Activated T-cell treated with anti-CD3 and anti-CD28 coated beads, Interleukin-2, amount 50 U/mL, for 24 hours (primary cell): ENCODE measurements around the gene MPV17.

ENCODE experiments used
- DNase-seq: peaks from one replicate; pipeline ENCODE4 v3.0.0-alpha.2; 2020
- H3K27ac Mint-ChIP-seq: 2 replicates; pipeline ENCODE4 v1.8.0; 2020; ENCODE audit warnings: mild to moderate bottlenecking, mixed read lengths
- H3K27me3 Mint-ChIP-seq: 2 replicates; pipeline ENCODE4 v1.8.0; 2020; ENCODE audit warnings: mixed read lengths
- H3K36me3 Mint-ChIP-seq: 2 replicates; pipeline ENCODE4 v1.8.0; 2020; ENCODE audit warnings: low read depth, mixed read lengths
- H3K4me1 Mint-ChIP-seq: 2 replicates; pipeline ENCODE4 v1.8.0; 2020; ENCODE audit warnings: low read depth, mixed read lengths
- H3K4me3 Mint-ChIP-seq: 2 replicates; pipeline ENCODE4 v1.8.0; 2020; ENCODE audit warnings: mild to moderate bottlenecking, moderate library complexity, mixed read lengths
- H3K9me3 Mint-ChIP-seq: 2 replicates; pipeline ENCODE4 v1.8.0; 2020; ENCODE audit warnings: mixed read lengths

Gene MPV17

DNA sequence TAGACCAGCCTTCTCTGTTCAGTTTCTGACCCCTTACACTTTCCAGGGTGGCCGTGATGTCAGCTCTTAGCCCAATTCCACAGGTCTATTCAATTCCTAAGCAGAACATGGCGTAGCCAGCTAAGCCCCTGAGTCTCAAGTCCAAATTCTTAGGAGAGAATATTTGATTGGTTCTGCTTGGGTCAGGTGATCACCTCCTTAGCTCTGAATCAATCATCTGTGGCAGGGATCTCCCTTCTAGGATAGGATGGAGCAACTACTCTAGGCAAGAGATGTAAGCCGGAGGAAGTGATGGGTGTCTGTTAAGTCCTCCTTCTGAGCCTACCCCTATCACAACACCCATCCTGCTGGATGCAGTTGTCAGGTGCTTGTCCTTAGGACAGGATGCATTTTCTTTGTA lies 25.7 kb downstream of the MPV17 start:
- no peaks in the 10 kb centered on the region for H3K36me3 Mint-ChIP-seq

DNA sequence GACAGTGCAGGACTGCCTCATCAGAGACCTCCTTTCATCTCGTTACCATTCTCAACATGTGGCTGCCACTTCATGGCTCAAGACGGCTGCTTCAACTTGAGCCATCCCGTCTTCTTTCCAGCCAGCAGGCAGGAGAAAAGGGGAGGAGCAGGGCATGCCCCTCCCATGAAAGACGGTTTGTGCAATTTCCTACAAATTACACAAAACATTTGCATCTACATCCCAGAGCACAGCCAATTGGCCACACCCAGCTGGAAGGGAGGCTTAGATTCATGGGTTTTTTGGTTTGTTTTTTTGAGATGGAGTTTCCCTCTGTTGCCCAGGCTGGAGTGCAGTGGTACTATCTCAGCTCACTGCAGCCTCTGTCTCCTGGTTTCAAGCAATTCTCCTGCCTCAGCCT lies 26.4 kb downstream of the MPV17 start:
- Mint-ChIP-seq H3K36me3 (no peaks in the 10 kb centered on the region), H3K27ac (no peak overlapping the region), H3K9me3 (no peaks in the 10 kb centered on the region), H3K4me3 (no peak overlapping the region), H3K27me3 (peaks cover 32% of the 10 kb centered on the region), H3K4me1 (no peaks in the 10 kb centered on the region)
- no peak for DNase-seq

More for the DNA sequence above, 25.7 kb downstream of the MPV17 start:
- DNase-seq, result no peak
- Mint-ChIP-seq H3K4me1 (no peaks in the 10 kb centered on the region), H3K4me3 (no peak overlapping the region), H3K27me3 (peaks cover 24% of the 10 kb centered on the region), H3K9me3 (no peaks in the 10 kb centered on the region), H3K27ac (no peak overlapping the region)

DNA sequence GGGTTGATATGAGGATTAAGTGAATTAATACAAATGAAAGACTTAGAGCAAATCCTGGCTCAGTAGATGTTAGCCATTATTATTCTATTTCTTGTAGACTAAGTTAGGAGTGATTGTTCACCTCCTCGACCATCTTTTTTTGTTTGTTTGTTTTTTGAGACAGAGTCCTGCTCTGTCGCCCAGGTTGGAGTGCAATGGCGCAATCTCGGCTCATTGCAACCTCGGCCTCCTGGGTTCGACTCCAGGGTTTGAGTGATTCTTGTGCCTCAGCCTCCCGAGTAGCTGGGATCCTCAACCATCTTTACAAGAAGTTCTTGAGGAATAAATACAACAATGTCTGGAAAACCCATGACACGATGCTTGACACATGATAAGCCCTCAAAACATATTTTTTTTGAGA lies 28.0 kb downstream of the MPV17 start:
- Mint-ChIP-seq H3K27me3 (peaks cover 33% of the 10 kb centered on the region), H3K4me3 (no peak overlapping the region), H3K36me3 (no peaks in the 10 kb centered on the region), H3K4me1 (no peaks in the 10 kb centered on the region), H3K9me3 (no peaks in the 10 kb centered on the region), H3K27ac (no peak overlapping the region)
- no peak for DNase-seq

DNA sequence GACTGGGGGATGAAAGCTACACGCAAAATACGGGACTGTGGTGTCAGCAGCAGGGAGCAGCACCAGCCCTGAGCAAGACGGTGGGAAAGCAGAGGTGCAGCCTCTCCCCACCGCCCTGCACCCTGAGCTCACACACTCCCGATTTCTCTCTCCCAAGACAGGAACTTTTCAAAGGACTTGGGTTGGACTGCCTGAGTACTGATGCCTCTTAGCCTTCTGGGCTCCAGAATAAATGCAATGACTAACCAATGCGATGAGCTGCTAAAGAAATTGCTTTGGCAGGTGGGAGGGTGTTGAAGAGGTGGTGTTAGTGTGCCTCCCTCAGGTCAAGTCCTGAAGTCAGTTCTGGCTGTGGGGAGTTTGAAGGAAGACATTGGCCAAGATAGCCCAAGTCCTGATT lies 31.0 kb downstream of the MPV17 start:
- Mint-ChIP-seq H3K4me1 (no peaks in the 10 kb centered on the region), H3K27me3 (peaks cover 24% of the 10 kb centered on the region), H3K4me3 (no peak overlapping the region), H3K36me3 (no peaks in the 10 kb centered on the region), H3K27ac (no peak overlapping the region), H3K9me3 (no peaks in the 10 kb centered on the region)
- DNase-seq, result no peak

DNA sequence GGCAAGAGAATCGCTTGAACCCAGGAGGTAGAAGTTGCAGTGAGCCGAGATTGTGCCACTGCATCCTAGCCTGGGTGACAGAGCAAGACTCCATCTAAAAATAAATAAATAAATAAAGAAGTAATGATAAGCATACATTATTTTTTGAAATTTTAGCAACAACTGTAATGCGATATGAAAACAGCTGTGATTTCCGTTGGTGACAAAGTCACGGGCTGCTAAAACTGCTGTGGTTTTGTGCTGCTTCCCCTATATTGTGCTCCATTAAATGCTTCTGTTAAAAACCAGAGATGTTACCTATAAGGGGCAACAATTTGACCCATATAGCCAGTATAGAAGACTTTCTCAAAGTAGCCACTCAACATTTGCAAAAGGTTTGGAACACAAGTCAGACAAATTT lies 32.3 kb downstream of the MPV17 start:
- Mint-ChIP-seq H3K9me3 (no peaks in the 10 kb centered on the region), H3K4me1 (no peaks in the 10 kb centered on the region), H3K27me3 (peaks cover 19% of the 10 kb centered on the region), H3K36me3 (no peaks in the 10 kb centered on the region), H3K4me3 (no peak overlapping the region), H3K27ac (no peak overlapping the region)
- DNase-seq, result no peak

DNA sequence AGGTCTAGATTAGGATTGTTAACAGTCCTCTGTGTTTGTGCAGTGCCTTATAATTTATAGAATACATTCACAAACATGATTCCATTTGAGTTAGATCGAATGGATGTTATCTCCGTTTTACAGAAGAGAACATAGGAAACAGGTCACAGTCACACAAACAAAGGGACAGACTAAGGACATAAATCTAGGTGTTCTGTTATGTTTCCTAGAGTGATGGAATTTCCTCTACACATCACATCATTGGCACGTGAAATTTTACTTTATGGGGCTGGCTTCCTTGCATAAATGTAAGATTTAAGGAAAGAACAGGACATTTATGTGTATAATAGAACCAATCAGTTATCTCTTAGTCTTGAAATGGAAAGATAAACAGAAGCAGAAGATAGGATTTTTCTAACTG lies 34.3 kb downstream of the MPV17 start:
- Mint-ChIP-seq H3K27ac (no peak overlapping the region), H3K4me3 (no peak overlapping the region), H3K27me3 (peaks cover 19% of the 10 kb centered on the region), H3K9me3 (no peaks in the 10 kb centered on the region), H3K4me1 (no peaks in the 10 kb centered on the region), H3K36me3 (no peaks in the 10 kb centered on the region)
- no peak for DNase-seq

DNA sequence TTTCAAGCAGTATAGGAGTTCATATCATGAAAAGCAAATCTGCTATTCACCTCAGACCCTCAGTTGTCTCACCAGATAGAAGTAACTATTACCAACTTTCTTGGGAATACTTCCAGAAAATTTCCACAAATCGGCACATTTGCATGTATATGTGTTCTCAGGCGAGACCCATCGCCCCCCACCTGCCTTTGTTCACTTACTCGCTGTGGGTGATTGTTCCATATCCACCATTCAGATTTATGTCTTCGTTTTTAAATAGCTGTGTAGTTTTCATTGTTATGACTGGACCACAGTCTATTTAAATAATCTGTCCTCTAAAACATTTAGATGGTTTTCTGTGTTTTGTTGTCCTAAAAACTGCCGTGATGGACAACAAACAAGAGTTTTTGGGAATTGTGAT lies 37.4 kb downstream of the MPV17 start:
- no peaks in the 10 kb centered on the region for H3K36me3 Mint-ChIP-seq
- H3K27me3 Mint-ChIP-seq, result peaks cover 22% of the 10 kb centered on the region
- H3K27ac Mint-ChIP-seq, result no peak overlapping the region
- no peaks in the 10 kb centered on the region for H3K9me3 Mint-ChIP-seq
- no peak for DNase-seq
- no peaks in the 10 kb centered on the region for H3K4me1 Mint-ChIP-seq
- no peak overlapping the region for H3K4me3 Mint-ChIP-seq

DNA sequence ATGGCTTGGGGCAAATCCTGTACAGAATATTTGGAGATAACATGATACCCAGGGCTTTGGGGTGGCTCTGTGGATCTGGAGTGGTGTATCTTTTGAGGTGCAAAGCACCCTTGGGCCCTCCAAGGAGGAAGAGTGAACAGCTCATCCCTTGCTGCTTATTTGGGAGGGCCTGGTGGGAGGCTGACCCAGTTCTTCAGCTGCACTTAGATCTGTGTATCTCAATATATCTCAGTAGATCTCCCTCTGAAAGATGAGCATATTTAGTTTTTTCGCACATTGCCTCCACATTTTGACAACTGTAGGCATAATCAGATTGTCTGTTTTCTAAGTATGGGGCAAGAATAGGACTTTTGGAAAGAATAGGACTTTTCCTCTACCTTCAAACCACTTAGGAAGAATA lies 37.9 kb downstream of the MPV17 start:
- no peak overlapping the region for H3K4me3 Mint-ChIP-seq
- no peak overlapping the region for H3K27ac Mint-ChIP-seq
- DNase-seq, result no peak
- H3K27me3 Mint-ChIP-seq, result peaks cover 22% of the 10 kb centered on the region
- H3K4me1 Mint-ChIP-seq, result peaks cover under 1% of the 10 kb centered on the region
- no peaks in the 10 kb centered on the region for H3K36me3 Mint-ChIP-seq
- H3K9me3 Mint-ChIP-seq, result no peaks in the 10 kb centered on the region

DNA sequence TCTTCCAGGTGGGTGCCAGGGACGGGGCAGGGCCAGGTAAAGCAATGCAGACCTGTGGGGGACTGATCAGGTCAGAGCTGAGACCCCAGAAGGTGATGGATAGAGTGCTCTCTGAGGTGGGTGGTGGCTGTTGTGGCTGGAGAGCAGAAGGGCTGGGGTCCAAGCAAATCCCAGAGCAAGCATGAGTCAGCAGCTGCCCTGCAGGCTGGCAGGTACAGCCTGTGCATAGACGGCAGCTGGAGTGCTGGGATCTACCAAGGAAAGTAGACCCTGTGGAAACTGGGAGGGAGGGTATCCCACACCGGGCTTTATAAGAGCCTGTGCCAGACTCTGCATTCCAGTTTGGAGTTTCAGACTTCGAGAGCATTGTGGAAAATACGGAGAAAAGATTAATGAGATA lies 40.0 kb downstream of the MPV17 start:
- Mint-ChIP-seq H3K36me3 (no peaks in the 10 kb centered on the region), H3K9me3 (no peaks in the 10 kb centered on the region), H3K4me1 (peaks cover 4% of the 10 kb centered on the region), H3K27me3 (peaks cover 25% of the 10 kb centered on the region), H3K27ac (no peak overlapping the region), H3K4me3 (no peak overlapping the region)
- no peak for DNase-seq

DNA sequence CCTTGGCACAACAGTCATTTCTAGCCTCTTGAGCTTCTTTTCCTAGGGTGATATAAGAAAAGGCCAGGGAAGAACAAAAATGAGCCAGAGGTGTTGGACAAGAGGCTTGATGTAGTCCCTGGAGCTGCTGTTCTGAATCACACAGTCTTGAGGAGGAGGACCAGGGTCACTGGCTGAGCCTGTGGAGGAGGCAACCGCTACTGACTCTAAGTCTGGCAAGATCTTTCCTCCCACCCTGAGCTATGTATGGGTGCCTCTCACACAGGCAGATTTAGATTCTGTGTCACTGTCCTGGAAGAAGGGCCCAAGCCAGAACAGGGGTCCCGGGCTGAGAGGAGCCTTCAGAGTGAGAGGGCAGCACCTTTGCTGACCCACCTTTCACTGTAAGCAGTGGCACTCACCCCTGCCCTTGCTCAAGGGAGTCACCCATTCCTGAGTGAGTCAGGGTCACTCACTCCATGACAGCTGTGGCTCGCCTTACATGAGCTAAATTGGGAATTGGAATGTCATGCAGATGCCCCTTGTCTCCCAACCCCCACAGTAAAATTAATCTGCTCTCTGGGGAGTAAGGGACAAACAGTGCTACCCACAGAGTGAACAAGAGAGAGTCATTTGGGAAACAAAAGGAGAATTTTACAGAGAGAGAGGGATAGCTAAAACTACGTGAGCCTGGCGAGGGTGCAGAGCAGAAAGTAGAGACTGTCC lies 40.9 kb downstream of the MPV17 start, which contains the start of gene TRIM54:
TSS of gene TRIM54 (plus strand) at position 575 of the 705 bp plus-strand sequence. CDS start 303 bp downstream, outside the sequence.
- Mint-ChIP-seq H3K9me3 (no peaks in the 10 kb centered on the region), H3K27me3 (peaks cover 31% of the 10 kb centered on the region), H3K4me3 (no peak within 1 kb of the TSS), H3K4me1 (peaks cover 4% of the 10 kb centered on the region), H3K27ac (no peak within 1 kb of the TSS), H3K36me3 (no peaks in the 10 kb centered on the region)
- DNase-seq, result no peak

DNA sequence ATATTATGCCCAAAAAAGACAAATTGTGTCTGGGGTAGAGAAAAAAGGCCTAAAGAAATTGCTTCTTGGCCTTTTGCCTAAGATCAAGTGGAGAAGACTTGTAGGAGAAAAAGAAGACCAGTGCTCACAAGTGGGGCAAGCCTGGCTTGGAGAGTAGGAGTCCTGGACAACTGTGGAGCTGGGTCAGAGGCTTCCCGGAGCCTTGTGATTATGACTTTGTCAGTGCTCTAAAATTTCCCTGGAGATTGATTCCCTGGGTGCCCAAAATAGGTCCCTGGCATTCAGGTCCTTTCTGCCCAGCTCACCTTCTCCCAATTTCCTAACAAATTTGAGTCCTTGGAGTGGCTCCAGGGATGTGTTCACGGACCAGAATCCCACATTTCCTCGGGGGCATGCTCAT lies 41.5 kb downstream of the MPV17 start:
- DNase-seq, result no peak
- H3K9me3 Mint-ChIP-seq, result no peaks in the 10 kb centered on the region
- peaks cover 31% of the 10 kb centered on the region for H3K27me3 Mint-ChIP-seq
- H3K4me1 Mint-ChIP-seq, result peaks cover 4% of the 10 kb centered on the region
- H3K4me3 Mint-ChIP-seq, result no peak overlapping the region
- no peaks in the 10 kb centered on the region for H3K36me3 Mint-ChIP-seq
- no peak overlapping the region for H3K27ac Mint-ChIP-seq

DNA sequence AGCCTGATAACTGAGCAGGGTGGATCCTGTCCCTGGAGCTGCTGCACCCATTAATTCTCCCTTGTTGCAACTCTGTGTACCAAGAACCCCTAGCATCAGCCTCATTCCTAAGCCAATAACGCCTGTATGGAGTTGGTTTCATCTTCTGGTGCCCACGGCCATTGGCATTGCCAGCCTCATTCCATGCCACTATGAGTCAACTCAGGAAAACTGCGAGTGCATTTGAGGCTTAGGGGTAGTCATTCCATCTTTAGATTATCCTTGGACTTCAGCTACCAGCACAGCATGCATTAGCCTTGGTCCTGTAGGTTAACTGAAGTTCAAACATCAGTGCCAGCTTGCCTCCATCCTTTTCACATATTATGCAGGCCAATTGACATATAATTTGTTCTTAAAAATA lies 42.1 kb downstream of the MPV17 start:
- H3K4me3 Mint-ChIP-seq, result no peak overlapping the region
- peaks cover 31% of the 10 kb centered on the region for H3K27me3 Mint-ChIP-seq
- no peak for DNase-seq
- H3K36me3 Mint-ChIP-seq, result no peaks in the 10 kb centered on the region
- H3K9me3 Mint-ChIP-seq, result no peaks in the 10 kb centered on the region
- no peak overlapping the region for H3K27ac Mint-ChIP-seq
- peaks cover 4% of the 10 kb centered on the region for H3K4me1 Mint-ChIP-seq

DNA sequence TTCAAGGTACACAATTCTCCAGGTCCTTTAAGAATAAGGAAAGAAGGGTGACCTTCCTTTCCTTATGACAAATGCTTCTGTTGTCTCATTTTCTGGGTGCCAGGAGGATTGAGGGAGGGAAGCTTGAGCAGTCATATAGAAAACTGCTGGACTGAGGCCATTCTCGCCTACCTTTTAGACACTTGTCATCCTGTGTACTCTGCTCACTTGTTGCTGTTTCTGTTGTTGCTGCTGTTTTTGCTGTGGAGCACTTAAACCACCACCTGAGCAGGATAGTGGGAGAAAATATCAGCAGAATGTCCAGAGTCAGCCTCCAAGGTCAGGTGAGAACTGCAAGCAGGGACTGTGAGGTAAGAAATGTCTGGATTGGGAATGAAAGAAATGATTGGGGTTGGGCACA lies 44.9 kb downstream of the MPV17 start:
- H3K4me3 Mint-ChIP-seq, result no peak overlapping the region
- H3K27me3 Mint-ChIP-seq, result peaks cover 31% of the 10 kb centered on the region
- H3K4me1 Mint-ChIP-seq, result peaks cover 4% of the 10 kb centered on the region
- no peaks in the 10 kb centered on the region for H3K36me3 Mint-ChIP-seq
- no peak overlapping the region for H3K27ac Mint-ChIP-seq
- H3K9me3 Mint-ChIP-seq, result no peaks in the 10 kb centered on the region
- DNase-seq, result no peak

DNA sequence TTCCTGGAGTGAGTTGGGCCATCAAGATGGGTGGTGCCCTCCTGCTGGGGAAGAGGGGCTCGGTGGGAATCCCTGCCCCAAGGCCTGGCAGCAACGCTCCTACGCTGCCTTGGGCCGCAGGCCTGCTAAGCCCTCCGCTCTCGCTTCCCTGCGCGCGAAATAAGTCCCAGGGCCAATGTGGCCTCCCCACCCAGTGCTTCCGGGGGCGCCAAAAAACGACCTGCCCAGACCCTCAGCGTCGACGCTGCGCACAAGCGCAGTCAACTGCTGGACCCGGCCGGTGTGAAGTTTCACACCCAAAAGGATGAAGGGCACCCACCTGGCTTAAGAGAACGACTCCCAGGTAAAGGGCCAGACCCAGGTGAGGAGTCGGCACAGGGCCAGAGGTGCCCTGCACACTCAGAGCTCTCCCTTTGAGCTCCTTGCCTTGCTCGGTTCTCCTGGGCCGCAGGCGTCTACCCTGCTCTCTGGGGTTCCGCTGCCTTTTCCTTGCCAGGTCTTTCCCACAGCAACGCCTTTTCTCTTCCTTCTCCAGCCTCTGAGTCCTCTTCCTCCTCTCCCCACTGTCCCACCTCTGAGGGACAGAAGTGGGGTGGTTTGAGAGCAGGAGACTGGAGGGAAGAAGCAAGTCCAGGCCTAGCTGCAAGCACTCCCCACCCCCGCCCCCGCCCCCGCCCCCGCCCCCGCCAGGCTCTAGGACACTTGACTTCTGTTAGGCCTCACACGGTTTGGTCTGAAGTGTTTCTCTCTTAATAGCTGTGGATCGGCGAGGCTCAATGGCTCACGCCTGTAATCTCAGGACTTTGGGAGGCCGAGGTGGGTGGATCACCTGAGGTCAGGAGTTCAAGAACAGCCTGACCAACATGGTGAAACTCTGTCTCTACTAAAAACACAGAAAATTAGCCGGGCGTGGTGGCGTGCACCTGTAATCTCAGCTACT lies 47.4 kb downstream of the MPV17 start, which contains the start of gene DNAJC5G:
TSS of gene DNAJC5G (plus strand) at position 223 of the 940 bp plus-strand sequence. CDS start 1,296 bp downstream, outside the sequence.
- H3K27me3 Mint-ChIP-seq, result peaks cover 11% of the 10 kb centered on the region
- no peak for DNase-seq
- H3K27ac Mint-ChIP-seq, result no peak within 1 kb of the TSS
- H3K9me3 Mint-ChIP-seq, result no peaks in the 10 kb centered on the region
- H3K36me3 Mint-ChIP-seq, result no peaks in the 10 kb centered on the region
- no peak within 1 kb of the TSS for H3K4me3 Mint-ChIP-seq
- H3K4me1 Mint-ChIP-seq, result peaks cover 4% of the 10 kb centered on the region
